Hematopoietic multipotent progenitor cell treated with erythropoietin and hydrocortisone succinate and interleukin-3 and kit ligand, for 6 days (in vitro differentiated cells): ENCODE measurements around the gene NLRP3.
"Not testable (repeated sequence)": the region's sequence is repeated elsewhere in the genome, so short reads cannot be mapped to it uniquely, and the experiment has no call there.

ENCODE experiments used
- DNase-seq: peaks from one replicate; pipeline ENCODE4 v3.0.0-alpha.2; 2015

Gene NLRP3

DNA sequence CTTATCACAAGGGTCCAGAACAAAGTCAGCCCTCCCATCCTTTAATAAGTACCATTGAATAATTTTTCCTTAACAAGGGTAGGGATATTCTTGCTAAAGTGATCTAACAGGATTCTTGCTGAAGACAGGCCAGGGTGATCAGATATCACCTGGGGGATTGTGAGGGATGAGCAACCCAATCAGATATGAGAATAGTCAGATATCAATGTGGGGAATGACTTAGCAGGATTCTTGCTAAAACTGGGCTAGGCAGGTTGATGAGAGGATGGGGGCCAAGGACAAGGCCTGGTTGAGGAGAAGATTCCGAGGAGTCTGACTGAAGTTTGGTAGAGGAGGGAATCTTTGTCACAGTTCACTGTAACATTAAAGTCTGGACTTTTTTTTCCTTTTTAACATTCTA lies 23.9 kb upstream of the NLRP3 start:
- no peak for DNase-seq

DNA sequence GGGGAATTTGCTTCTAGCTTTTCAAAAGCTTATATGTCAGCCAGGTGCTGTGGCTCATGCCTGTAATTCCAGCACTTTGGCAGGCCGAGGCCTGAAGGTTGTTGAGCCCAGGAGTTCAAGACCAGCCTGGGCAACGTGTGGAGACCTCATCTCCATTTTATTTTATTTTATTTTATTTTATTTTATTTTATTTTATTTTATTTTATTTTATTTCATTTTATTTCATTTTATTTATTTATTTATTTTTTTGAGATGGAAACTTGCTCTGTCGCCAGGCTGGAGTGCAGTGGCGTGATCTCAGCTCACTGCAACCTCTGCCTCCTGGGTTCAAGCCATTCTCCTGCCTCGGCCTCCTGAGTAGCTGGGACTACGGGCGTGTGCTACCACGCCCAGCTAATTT lies 20.9 kb upstream of the NLRP3 start:
- DNase-seq: not testable (repeated sequence)

DNA sequence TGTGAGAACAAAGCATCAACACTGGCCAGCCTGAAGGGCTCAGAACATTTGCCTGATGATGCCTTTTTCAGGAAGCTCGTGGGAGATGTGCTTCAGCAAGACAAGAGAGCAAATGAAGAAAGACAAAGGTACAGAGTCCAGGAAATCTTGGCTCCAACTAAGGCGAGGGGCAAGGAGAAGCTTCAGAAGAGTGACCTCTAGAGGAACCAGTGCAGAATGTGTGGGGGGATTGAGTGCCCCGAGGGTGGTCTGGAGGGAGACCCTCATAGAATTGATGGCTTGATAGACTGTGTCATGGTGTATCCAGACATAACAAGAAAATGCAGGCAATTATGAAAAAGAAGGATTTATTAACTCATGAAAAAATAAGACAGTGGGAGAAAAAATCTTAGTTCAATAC lies 15.3 kb upstream of the NLRP3 start:
- DNase-seq: no peak

DNA sequence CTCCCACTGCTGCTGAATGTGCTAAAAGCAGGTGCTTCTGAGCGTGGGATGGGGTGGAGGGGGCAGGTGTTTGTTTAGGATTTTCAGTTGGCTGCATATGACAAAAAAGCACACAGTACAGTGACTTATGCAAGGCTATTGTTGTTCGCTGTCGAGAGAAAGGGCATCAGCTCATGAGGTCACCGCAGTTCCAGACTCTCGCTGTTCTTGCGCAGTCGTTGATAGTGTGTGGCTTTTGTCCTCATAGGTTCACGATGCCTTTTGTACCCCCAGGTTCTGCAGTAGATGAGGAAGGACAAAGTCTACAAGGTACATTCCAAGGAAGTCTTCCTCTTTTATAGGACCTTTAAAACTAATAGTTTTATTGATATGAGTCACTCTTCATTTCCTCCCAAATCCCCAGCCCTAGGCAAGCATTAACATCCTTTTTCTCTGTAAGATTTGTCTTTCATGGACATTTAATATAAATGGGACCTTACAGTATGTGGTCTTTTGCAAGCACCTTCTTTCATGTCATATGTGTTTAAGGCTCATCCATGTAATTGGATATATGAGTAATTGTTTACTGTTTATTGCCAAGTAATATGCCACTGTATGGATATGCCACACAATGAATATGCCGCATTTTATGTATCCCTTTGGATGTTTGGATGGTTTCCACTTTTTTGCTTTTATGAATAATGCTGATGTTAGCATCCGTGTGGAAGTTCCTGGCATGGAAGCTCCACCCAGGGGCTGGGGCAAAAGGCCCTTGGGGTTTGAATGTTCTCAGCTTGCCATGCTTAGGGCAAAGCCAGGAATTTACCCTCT lies 14.5 kb upstream of the NLRP3 start:
- no peak for DNase-seq

DNA sequence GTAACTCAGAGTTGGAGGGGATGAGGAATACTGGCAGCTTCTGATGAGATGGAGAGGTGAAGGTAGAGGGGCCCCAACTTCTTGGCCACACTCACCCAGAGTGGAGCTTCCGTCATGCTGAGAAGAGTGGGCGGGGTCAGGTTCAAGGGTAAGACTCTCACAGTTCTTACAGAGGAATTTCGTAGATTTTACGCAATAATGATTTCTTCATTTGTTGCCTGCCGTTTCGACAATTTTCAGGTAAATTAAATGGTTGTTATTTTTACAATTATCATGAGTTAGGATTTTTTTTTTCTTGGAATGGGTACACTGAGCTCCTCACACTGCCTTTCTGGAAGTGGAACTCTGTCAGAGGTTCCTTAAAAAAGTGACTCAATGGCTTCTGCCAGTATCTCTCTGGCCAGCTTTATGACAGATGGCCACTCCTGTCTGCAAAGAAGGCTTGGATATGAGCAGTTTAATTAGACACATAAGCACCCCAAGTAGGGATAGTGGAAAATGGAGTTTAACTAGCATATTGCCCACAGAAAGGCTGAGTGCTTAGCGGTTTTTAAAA lies 13.8 kb upstream of the NLRP3 start:
- no peak for DNase-seq

DNA sequence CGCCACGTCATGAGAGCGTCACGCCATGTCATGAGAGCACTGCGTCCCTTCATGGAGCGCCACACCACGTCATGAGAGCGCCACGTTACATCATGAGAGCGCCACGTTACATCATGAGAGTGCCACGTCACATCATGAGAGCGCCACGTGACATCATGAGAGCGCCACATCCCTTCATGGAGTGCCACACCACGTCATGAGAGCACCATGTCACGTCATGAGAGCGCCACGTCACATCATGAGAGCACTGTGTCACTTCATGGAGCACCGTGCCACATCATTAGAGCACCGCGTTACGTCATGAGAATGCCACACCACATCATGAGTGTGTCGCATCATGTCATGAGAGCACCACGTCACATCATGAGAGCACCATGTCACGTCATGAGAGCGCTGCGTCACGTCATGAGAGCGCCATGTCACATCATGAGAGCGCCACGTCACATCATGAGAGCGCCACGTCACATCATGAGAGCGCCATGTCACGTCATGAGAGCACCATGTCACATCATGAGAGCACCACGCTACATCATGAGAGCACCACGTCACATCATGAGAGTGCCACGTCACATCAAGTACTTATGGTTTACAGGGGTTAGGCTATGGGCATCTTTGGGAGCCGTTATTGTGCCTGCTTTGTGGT lies 9.8 kb upstream of the NLRP3 start:
- DNase-seq: no peak

DNA sequence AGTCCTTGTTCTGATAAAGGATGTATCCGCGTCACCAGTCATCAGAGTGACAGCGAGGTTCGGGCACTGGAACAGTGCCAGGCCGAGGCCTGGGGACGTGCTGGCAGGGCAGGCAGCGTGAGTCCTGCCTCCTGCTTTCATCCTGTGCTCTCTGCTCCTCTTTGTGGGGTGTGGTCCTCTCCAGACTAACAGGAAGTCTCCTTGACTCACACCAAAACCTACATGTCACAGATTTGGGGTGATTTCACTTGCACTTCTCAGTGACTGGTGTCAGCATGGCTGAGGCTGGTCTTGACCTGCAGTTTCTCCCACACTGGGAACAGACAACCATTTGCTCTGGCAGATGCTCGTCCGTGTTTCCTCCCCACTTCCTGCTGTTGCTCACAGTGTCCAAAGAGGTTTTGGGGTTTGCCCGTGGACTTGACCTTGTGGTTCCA lies 8.8 kb upstream of the NLRP3 start:
- DNase-seq: peak; percentile 55

DNA sequence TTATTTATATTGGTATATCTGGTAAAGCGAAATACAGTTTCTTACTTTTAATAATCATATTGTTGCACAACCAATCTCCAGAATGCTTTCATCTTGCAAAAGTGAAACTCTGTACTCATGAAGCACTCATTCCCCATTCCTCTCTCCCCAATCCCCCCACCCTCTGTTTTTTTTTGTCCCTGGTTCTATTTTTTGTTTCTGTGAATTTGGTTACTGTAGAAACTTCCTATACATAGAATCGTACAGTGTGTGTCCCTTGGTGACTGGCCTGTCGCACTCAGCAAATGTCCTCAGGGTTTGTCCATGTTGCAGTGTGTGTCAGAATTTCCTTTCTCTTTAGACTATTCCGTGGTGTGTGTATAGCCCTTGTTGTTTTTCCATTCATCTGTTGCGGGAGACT lies 7.9 kb upstream of the NLRP3 start:
- DNase-seq: no peak

DNA sequence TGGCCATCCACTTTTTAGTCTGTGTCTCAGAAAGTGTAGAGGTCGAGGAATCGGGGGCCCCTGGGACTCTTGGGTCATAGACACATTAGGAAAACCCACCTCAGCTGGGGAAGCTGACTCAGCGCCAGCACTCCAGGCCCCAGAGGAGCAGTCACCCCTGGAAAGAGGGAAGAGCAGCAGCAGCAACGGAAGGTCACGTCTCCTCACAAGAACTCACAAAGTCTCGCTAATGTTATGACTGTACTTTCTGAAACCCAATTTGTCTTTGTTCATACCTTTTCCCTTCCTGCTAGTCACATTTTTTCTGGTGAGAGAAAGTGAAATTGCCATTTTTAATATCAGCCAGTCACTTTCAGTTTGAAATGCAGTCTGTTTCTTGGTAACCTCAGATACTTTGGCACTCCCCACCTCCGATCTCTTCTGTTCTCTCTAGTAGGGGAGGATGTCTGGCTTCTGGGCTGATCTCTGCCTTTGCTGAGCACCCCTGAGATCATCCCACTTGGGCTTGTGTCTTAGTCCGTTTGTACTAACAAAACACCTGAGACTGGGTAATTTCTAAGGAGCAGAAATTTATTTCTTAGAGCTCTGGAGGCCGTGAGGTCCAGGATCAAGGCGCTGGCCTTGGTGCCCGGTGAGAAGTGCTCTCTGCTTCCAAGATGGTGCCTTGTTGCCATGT lies 6.0 kb upstream of the NLRP3 start:
- no peak for DNase-seq

DNA sequence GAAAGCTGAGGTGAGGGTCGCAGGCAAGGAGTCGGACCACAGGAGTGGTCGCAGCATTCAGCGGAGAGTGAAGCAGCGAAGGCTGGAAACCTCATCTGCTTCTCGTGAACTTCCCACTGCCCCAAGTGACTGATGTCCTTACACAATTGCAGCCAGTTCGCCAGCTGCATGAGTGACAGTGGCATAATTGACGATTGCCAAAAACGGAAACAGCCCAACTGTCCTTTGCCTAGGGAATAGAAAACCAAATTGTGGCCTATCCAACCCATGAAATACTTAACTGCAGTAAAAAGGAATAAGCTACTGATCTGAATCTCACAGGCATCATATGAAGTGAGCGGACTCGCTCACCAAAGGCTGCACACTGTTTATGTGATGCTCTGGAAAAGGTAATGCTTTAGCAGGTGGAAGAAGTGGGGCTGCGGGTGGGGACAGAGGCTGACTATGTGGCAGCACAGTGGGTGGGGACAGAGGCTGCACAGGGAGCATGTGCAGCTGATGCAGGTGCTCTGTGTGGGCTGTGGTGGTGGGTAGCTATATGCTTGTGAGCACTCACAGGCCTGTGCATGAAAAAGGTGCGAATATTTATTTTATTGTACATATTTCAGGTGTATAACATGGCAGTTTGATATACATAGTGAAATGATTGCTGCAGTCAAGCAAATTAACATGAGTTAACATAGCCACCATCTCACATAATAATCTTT lies 4.2 kb upstream of the NLRP3 start:
- peak; percentile 67 for DNase-seq

DNA sequence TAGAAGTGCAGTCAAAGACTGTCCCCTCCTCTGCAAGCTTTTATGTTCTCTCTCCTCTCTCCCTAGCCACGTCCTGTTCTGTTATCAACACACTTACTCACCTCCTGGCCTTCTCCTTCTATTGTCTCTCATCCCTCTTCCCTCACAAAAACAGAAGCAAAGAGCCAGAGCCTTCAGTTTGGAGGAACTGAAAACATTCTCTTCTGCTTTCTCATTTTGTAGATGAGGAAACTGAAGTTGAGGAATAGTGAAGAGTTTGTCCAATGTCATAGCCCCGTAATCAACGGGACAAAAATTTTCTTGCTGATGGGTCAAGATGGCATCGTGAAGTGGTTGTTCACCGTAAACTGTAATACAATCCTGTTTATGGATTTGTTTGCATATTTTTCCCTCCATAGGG lies 1.9 kb downstream of the NLRP3 start:
- DNase-seq: no peak

DNA sequence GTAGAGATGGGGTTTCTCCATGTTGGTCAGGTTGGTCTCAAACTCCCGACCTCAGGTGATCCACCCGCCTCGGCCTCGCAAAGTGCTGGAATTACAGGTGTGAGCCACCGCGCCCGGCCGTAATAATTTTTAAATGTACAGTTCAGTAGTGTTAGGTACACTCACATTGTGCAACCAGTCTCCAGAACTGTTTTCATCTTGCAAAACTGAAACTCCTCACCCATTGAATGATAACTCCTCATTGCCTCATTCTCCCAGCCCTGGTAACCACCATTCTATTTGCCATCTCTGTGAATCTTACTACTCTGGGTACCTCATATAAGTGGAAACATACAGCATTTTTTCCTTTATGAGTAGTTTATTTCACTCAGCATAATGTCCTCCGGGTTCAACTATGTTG lies 3.4 kb downstream of the NLRP3 start:
- no peak for DNase-seq

DNA sequence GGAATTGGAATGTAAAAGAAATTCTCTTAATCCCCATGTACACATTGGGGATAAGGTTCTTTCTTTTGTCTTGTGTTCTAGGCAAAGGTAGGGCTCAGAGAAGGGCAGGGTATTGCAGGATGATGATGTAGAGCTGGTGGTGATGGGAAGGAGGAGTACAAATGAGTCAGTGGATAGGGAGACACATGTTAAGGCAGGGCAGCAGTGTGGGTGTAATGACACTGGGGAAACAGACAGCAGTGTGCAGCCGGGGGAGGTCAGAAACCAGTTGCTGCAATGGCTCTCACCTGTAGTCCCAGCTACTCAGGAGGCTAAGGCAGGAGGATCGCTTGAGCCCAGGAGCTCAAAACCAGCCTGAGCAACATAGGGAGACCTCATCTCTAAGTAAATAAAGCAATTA lies 5.1 kb downstream of the NLRP3 start:
- DNase-seq: no peak

DNA sequence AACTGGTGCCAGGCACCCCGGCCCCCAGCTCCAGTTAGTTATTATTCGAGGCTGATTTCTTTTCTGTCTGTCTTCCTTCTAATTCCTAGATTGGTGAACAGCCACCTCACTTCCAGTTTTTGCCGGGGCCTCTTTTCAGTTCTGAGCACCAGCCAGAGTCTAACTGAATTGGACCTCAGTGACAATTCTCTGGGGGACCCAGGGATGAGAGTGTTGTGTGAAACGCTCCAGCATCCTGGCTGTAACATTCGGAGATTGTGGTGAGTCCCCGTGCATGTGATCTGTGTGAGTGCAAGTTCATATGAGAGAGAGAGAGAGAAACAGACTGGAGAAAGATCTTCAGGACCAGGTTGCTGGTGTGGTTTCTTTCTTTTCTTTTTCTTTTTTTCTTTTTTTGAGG lies 13.5 kb downstream of the NLRP3 start:
- DNase-seq: no peak

DNA sequence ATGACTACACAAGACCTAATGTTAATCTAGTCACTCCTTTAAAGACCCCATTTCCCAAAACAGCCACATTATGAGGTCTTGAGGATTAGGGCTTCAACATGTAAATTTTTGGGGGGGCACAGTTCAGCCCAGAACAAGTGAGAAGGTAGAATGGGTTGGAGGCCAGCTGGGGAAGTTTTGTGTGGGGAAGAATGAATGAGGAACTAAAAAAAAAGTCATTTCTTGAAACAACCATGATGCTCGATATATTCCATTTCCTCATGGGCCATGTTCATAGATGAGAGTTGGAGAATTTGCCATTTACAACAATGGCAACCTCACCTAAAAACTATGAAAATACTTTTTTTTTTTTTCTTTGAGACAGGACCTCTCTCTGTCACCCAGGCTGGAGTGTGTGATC lies 14.5 kb downstream of the NLRP3 start:
- no peak for DNase-seq

DNA sequence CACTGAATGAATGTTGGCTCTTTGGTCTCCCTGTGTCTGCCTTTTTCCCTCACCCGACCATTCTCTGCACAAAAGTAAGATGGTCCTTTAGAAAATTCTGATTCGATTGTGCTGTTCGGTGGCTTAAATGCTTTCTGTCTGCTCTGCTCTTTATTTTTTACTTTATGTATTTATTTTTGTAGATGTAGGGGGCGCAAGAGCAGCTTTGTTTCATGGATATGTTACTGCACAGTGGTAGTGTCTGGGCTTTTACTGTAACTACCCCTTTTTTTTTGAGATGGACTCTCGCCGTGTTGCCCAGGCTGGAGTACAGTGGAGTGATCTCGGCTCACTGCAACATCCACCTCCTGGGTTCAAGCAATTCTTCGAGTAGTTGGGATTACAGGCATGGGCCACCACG lies 15.7 kb downstream of the NLRP3 start:
- no peak for DNase-seq

DNA sequence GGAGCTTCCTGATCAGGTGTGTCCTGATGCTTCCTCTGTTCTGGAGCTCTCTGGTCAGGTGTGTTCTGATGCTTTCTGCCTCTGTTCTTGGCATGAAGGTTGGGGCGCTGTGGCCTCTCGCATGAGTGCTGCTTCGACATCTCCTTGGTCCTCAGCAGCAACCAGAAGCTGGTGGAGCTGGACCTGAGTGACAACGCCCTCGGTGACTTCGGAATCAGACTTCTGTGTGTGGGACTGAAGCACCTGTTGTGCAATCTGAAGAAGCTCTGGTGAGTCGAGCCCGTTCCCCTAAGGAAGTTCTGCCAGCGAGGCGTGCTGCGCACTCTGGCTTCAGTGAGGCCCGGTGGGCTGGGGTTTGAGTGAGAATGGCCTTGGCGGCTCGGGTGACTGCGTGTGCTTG lies 18.0 kb downstream of the NLRP3 start:
- no peak for DNase-seq

DNA sequence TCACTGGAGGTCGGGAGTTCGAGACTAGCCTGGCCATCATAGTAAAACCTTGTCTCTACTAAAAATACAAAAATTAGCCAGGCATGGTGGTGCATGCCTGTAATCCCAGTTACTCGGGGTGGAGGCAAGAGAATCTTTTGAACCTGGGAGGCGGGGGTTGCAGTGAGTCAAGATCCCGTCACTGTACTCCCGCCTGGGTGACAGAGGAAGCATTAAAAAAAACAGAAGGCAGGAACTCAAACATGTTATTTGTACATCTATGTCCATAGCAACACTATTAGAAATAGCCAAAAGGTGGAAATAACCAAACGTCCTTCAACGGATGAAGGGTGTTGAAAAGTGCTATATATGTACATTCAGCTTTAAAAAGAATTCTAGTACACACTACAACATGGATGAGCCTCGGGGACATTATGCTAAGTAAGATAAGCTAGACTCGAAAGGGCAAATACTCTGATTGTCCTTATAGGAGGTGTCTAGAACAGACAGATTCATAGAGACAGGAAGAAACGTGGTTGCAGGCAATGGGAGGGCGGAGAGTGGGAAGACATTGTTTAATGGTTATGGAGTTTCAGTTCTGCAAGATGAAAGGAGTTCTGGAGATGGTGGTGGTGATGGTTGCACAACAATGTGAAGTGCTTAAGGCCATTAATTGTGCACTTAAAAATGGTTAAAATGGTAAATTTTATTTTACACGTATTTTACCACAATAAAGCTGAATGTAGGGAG lies 19.2 kb downstream of the NLRP3 start:
- DNase-seq: no peak

DNA sequence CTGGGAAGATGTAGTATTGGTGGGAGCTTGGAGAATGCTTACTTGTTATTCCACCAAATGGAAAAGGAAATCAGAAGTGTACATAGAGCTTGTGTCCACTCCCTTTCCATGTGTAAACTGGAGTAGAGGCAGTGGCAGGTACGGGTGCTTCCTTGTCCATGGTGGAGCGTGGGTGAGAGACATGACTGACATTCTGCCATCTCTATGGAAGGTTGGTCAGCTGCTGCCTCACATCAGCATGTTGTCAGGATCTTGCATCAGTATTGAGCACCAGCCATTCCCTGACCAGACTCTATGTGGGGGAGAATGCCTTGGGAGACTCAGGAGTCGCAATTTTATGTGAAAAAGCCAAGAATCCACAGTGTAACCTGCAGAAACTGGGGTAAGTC lies 19.8 kb downstream of the NLRP3 start:
- DNase-seq: no peak

DNA sequence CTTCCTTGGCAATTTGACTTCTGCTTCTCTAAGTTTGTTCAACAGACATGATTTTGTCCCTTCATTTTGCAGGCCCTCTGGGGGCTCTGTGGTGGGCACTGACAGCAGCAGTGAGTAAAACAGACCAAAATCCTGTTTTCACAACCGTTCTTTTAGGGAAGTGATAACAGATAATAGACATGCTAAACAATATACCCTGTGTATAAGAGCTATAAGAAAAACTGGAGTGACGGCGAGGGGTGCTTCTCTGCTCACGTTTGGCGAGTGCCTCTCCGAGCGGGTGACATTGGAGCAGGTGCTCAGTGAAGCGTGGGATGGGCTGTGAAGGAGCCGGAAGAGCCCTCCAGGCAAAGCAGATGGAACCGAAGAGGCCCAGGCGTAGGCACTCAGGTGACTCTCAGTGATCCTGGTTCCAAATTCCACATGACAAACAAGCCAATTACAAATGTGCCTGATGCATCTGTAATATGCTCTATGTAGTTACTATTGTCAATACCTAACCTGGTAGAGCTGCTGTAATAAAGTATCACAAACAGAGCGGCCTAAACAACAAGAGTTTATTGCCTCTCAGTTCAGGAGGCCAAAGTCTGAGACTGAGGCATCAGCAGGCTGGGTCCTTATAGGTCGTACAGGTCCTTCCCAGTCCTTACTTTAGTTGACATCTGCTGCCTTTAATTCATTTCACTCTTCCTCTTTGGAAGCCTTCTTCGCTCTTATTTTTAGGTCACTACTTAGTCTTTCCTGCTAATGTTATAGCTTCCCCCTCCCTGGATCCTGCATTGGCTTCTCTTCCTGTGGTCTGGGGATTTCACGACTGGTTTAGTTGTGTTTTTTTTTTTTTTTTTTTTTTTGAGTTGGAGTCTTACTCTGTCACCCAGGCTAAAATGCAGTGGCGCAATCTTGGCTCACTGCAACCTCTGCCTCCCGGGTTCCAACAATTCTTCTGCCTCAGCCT lies 21.9 kb downstream of the NLRP3 start:
- DNase-seq: no peak

DNA sequence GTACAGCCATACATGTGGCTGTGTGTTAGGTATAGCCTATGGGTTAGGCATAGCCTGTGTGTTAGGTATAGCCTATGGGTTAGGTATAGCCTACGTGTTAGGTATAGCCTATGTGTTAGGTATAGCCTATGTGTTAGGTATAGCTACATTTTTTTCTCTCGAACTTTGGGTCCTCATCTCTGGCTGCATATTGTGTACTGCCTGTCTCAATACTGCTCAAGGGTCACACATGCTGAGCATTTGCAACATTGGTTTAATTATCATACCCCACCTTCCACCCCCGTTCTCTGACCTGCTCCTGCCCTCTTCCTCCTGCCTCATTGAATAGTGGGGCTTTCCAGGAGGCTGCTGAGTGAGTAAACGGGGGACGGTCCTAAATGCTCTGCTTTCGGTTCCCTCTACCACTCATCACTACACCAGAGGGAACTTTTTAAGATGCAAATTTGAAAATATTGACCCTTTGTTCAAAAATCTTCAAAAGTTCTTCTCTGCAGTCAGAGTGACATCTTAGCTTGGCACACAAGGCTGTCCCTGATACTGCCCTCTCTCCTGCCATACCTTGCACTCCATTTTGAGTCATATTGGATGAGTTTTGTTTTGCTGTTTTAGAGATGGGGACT lies 24.1 kb downstream of the NLRP3 start:
- DNase-seq: no peak
